Astrocyte (in vitro differentiated cells and primary cell): ENCODE data around the gene RAVER1. TPM values are rescaled to one million over a fixed set of nuclear protein-coding genes. Genes with fewer than 3 reads are reported as not detected.
A peak's percentile ranks its signal among the peaks of the same experiment; 100 is the strongest.

ENCODE experiments used
- DNase-seq: peaks from one replicate; pipeline ENCODE4 v3.0.0-alpha.2; 2010; ENCODE audit warnings: low read depth
- FAIRE-seq: peaks from 2 replicates; lab custom pipeline; 2011; peaks lifted over from hg19 to GRCh38; lab: Jason Lieb, UNC
- H2AFZ ChIP-seq: 2 replicates; pipeline ENCODE4 v1.6.0; 2012; ENCODE audit warnings: low read depth, low read length, inconsistent platforms
- H3K27ac ChIP-seq: 2 replicates; pipeline ENCODE4 v1.5.1; 2011; ENCODE audit warnings: low read depth, low read length, inconsistent platforms
- H3K27me3 ChIP-seq: 2 replicates; pipeline ENCODE4 v1.6.0; 2011; ENCODE audit warnings: low read length, inconsistent platforms; ENCODE audit not compliant: insufficient read depth
- H3K36me3 ChIP-seq: 2 replicates; pipeline ENCODE4 v1.5.1; 2011; ENCODE audit warnings: low read length, inconsistent platforms; ENCODE audit not compliant: insufficient read depth
- H3K4me1 ChIP-seq: 2 replicates; pipeline ENCODE4 v1.5.1; 2011; ENCODE audit warnings: low read length, inconsistent platforms; ENCODE audit not compliant: insufficient read depth
- H3K4me2 ChIP-seq: 2 replicates; pipeline ENCODE4 v1.6.0; 2012; ENCODE audit warnings: low read length, inconsistent platforms
- H3K4me3 ChIP-seq: 2 replicates; pipeline ENCODE4 v1.5.1; 2011; ENCODE audit warnings: low read depth, mild to moderate bottlenecking, low read length, inconsistent platforms; ENCODE audit not compliant: insufficient read depth
- H3K79me2 ChIP-seq: 2 replicates; pipeline ENCODE4 v1.6.0; 2012; ENCODE audit warnings: mild to moderate bottlenecking, low read length, inconsistent platforms; ENCODE audit not compliant: insufficient read depth
- H3K9ac ChIP-seq: 2 replicates; pipeline ENCODE4 v1.6.0; 2012; ENCODE audit warnings: mild to moderate bottlenecking, low read length, inconsistent platforms
- H3K9me3 ChIP-seq: 2 replicates; pipeline ENCODE4 v1.5.1; 2012; ENCODE audit warnings: low read depth, mild to moderate bottlenecking, low read length, inconsistent platforms; ENCODE audit not compliant: insufficient read depth
- H4K20me1 ChIP-seq: 2 replicates; pipeline ENCODE4 v1.6.0; 2012; ENCODE audit warnings: low read length, inconsistent platforms; ENCODE audit not compliant: insufficient read depth
- H3K27ac Mint-ChIP-seq: one replicate; pipeline ENCODE4 v1.8.0; 2021; ENCODE audit warnings: mild to moderate bottlenecking, mixed read lengths; ENCODE audit not compliant: unreplicated experiment
- H3K27me3 Mint-ChIP-seq: one replicate; pipeline ENCODE4 v1.8.0; 2021; ENCODE audit warnings: low read depth, mixed read lengths; ENCODE audit not compliant: unreplicated experiment
- H3K36me3 Mint-ChIP-seq: one replicate; pipeline ENCODE4 v1.8.0; 2021; ENCODE audit warnings: low read depth, mixed read lengths; ENCODE audit not compliant: unreplicated experiment
- H3K4me1 Mint-ChIP-seq: one replicate; pipeline ENCODE4 v1.8.0; 2021; ENCODE audit warnings: low read depth, mixed read lengths; ENCODE audit not compliant: unreplicated experiment
- H3K4me3 Mint-ChIP-seq: one replicate; pipeline ENCODE4 v1.8.0; 2021; ENCODE audit warnings: mild to moderate bottlenecking, moderate library complexity, mixed read lengths; ENCODE audit not compliant: unreplicated experiment
- H3K9me3 Mint-ChIP-seq: one replicate; pipeline ENCODE4 v1.8.0; 2021; ENCODE audit warnings: mild to moderate bottlenecking, mixed read lengths; ENCODE audit not compliant: unreplicated experiment
- EZH2 ChIP-seq: IDR thresholded peaks from 2 replicates; pipeline ENCODE4 v1.6.1; 2012; ENCODE audit warnings: mild to moderate bottlenecking, low read length, inconsistent platforms; ENCODE audit not compliant: insufficient read depth
- total RNA-seq: library from RNA; stranded (reverse); gene quantifications from 2 replicates; pipeline ENCODE4 v1.2.1, GENCODE V29; 2021
- TF ChIP-seq, protein P1 (sequence below): IDR thresholded peaks from 2 replicates; pipeline ENCODE4 v1.5.1; 2011; ENCODE audit warnings: low read depth, mild to moderate bottlenecking, inconsistent platforms, low read length, moderate library complexity; ENCODE audit not compliant: insufficient read depth

RAVER1 gene
- total RNA-seq, 1 donor from 2014 or later: 29.6 TPM

DNA sequence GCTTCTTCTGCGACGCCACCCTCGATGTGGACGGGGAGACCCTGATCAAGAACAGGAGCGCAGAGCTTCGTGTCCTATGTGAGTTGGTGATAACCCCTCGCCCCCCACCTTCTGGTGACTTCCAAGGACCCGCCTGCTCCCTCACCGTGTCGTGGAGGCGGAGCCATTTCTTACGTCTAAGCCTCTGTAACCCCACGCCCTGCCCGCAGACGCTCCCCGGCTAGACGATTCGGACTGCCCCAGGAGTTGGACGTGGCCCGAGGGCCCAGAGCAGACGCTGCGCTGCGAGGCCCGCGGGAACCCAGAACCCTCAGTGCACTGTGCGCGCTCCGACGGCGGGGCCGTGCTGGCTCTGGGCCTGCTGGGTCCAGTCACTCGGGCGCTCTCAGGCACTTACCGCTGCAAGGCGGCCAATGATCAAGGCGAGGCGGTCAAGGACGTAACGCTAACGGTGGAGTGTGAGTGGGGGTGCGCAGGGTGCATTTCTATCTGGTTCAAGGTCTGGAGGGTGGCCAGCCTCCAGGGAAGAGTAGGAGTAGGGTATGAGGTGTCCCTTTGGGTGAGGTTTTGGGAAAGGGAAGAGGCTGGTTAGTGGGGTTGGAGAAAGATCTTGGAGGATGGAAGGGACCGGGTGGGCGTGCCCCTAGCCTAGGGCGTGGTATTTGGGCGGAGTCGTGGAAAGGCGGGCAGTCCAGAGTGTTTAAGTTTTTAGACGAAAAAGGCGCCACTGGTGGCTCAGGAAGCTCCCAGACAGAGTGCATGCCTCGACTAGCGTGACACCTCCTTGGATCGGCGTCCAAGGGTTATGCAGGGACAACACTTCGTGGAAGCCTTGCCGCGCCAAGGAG lies 40.3 kb downstream of the RAVER1 start:
- Histone ChIP-seq H3K27ac (no peak overlapping the region), H3K4me2 (peak overlapping the region; percentile 82), H3K27me3 (peaks cover 68% of the 10 kb centered on the region), H2AFZ (no peak overlapping the region), H3K4me1 (peaks cover 32% of the 10 kb centered on the region), H3K9me3 (peaks cover 11% of the 10 kb centered on the region), H4K20me1 (peaks cover 16% of the 10 kb centered on the region), H3K79me2 (no peaks in the 10 kb centered on the region), H3K9ac (no peak overlapping the region), H3K4me3 (no peak overlapping the region), H3K36me3 (no peaks in the 10 kb centered on the region)
- peaks cover 73% of the 10 kb centered on the region for H3K27me3 Mint-ChIP-seq
- no peak for TF ChIP-seq EZH2
- TF ChIP-seq, protein P1, sequence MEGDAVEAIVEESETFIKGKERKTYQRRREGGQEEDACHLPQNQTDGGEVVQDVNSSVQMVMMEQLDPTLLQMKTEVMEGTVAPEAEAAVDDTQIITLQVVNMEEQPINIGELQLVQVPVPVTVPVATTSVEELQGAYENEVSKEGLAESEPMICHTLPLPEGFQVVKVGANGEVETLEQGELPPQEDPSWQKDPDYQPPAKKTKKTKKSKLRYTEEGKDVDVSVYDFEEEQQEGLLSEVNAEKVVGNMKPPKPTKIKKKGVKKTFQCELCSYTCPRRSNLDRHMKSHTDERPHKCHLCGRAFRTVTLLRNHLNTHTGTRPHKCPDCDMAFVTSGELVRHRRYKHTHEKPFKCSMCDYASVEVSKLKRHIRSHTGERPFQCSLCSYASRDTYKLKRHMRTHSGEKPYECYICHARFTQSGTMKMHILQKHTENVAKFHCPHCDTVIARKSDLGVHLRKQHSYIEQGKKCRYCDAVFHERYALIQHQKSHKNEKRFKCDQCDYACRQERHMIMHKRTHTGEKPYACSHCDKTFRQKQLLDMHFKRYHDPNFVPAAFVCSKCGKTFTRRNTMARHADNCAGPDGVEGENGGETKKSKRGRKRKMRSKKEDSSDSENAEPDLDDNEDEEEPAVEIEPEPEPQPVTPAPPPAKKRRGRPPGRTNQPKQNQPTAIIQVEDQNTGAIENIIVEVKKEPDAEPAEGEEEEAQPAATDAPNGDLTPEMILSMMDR: no peak
- peaks cover 28% of the 10 kb centered on the region for H3K9me3 Mint-ChIP-seq
- DNase-seq (no peak), FAIRE-seq (no peak)
- no peak overlapping the region for H3K4me3 Mint-ChIP-seq
- H3K36me3 Mint-ChIP-seq: peaks cover 2% of the 10 kb centered on the region
- peak overlapping the region; percentile 47 for H3K27ac Mint-ChIP-seq
- no peaks in the 10 kb centered on the region for H3K4me1 Mint-ChIP-seq

DNA sequence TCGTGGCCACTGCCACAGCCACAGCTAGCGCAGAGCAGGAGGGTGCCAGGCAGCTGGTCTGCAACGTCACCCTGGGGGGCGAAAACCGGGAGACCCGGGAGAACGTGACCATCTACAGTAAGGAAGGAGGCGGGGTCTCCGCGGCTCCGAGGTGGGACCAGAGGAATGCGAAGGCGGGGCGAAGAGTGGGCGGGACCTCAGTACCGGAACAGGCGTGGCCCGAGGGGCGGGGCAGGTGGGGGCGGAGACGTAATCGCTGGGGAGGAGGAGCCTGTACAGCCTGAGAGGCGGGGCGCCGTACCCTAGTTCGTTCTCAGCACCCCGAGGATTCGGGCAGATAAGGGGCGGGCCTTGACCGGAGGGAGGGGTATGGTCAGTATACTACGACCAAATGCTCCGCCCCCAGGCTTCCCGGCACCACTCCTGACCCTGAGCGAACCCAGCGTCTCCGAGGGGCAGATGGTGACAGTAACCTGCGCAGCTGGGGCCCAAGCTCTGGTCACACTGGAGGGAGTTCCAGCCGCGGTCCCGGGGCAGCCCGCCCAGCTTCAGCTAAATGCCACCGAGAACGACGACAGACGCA lies 41.0 kb downstream of the RAVER1 start:
- Histone ChIP-seq H4K20me1 (peaks cover 16% of the 10 kb centered on the region), H3K27ac (no peak overlapping the region), H3K36me3 (no peaks in the 10 kb centered on the region), H3K4me1 (peaks cover 32% of the 10 kb centered on the region), H3K4me3 (no peak overlapping the region), H2AFZ (no peak overlapping the region), H3K79me2 (no peaks in the 10 kb centered on the region), H3K9ac (no peak overlapping the region), H3K9me3 (peaks cover 11% of the 10 kb centered on the region), H3K4me2 (peak overlapping the region; percentile 82), H3K27me3 (peaks cover 75% of the 10 kb centered on the region)
- H3K27ac Mint-ChIP-seq: no peak overlapping the region
- peaks cover 28% of the 10 kb centered on the region for H3K9me3 Mint-ChIP-seq
- TF ChIP-seq EZH2: no peak
- TF ChIP-seq, protein P1: no peak
- DNase-seq: no peak
- peaks cover 77% of the 10 kb centered on the region for H3K27me3 Mint-ChIP-seq
- no peak for FAIRE-seq
- H3K36me3 Mint-ChIP-seq: peaks cover 2% of the 10 kb centered on the region
- no peak overlapping the region for H3K4me3 Mint-ChIP-seq
- H3K4me1 Mint-ChIP-seq: no peaks in the 10 kb centered on the region
